ENCODE measurements around the gene ARPIN.
"Not testable (repeated sequence)": the region's sequence is repeated elsewhere in the genome, so short reads cannot be mapped to it uniquely, and the experiment has no call there.

Gene ARPIN

DNA sequence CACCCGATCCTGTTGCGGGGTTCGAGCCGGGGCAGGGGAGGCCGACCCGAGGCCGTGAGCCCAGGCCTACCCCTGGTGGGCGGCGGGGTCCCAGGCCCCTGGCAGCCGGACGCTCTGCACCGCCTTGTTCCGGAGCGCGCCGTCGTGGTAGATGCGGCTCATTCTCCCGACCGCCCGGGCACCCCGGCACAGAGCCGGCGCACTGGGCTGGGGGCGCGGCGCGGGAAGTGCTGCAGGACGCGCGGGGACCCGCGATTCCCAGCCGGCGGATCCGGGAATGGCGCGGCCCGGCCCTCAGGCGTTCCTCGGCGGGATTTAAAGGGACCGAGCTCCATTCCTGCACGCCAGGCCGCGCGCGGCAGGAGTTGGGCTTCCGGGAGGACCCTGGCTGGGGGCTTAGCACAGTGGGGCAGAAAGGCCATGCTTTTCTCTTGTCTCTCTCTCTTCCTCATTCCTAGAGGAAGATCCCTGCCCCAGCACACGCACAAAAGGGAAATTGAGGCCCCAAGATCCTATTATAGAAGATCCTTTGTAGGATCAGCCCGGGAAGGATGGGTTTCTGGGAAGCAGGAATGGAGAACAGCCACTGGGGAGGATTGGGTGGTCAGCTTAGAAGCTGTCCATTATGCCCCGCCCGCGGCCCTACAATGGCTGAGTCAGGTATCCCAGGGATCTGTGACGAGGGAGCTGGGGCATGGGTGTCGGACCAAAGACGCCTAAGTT is at the start of gene ARPIN:
Gene ARPIN (minus strand): TSS at position 279 of the 723 bp plus-strand sequence. CDS start 117 bp downstream, at position 162.
- DNase-seq: peak; percentile 46

- no peak for DNase-seq
Measured at GRCh38 chr15:89958107-89958805, 45.5 kb upstream of the ARPIN start.

DNA sequence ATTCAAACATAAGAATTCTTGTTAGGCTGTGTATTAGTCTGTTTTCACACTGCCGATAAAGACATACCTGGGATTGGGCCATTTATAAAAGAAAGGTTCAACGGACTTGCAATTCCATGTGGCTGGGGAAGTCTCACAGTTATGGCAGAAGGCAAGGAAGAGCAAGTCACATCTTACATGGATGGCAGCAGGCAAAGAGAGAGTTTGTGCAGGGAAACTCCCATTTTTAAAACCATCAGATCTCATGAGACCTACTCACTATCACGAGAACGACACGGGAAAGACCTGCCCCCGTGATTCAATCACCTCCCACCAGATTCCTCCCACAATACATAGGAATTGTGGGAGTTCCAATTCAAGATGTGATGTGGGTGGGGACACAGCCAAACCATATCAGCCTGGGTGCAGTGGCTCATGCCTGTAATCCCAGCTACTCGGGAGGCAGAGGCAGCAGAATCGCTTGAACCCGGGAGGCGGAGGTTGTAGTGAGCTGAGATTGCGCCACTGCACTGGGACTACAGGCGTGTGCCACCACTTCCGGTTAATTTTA is 42.8 kb upstream of the ARPIN start:
- DNase-seq: not testable (repeated sequence)

GRCh38 chr15:89954541-89954940 is 41.8 kb upstream of the ARPIN start:
- no peak for DNase-seq

- no peak for DNase-seq
Measured at GRCh38 chr15:89948796-89949195, 36.0 kb upstream of the ARPIN start.

DNA sequence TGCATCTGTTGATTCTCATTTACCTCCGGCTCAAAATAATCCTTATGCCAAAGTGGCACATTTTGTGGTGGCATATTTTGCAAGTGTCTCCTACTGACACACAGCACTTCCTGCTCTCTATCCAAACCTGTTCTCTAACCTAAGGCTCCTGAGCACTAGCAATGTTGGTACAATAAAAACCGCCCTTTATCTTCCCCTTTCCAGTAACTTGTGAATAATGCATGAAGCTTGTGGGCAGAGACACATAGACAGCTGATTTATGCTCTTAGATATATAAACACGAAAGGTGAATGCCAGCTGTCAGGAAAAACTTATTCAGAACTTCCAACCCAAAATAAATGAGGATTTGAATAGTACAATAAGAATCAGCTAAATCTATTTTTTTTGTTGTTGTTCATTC is 34.6 kb upstream of the ARPIN start:
- no peak for DNase-seq

GRCh38 chr15:89946681-89947299 is 34.0 kb upstream of the ARPIN start:
- no peak for DNase-seq

- DNase-seq: not testable (repeated sequence)
Measured at GRCh38 chr15:89943721-89944120, 31.0 kb upstream of the ARPIN start.

GRCh38 chr15:89939910-89940309 is 27.2 kb upstream of the ARPIN start:
- DNase-seq: no peak

DNA sequence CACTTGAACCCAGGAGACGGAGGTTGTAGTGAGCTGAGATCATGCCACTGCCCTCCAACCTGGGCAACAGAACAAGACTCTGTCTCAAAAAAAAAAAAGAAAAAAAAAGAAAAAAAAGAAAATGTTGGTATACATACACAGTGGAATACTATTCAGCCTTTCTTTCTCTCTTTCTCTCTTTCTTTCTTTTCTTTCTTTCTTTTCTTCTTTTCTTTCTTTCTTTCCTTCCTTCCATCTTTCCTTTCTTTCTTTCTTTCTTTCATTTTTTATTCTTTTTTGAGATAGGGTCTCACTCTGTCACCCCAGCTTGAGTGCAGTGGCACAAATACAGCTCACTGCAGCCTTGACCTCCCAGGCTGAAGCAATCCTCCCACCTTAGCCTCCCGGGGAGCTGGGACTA is 26.6 kb upstream of the ARPIN start:
- DNase-seq: not testable (repeated sequence)

DNA sequence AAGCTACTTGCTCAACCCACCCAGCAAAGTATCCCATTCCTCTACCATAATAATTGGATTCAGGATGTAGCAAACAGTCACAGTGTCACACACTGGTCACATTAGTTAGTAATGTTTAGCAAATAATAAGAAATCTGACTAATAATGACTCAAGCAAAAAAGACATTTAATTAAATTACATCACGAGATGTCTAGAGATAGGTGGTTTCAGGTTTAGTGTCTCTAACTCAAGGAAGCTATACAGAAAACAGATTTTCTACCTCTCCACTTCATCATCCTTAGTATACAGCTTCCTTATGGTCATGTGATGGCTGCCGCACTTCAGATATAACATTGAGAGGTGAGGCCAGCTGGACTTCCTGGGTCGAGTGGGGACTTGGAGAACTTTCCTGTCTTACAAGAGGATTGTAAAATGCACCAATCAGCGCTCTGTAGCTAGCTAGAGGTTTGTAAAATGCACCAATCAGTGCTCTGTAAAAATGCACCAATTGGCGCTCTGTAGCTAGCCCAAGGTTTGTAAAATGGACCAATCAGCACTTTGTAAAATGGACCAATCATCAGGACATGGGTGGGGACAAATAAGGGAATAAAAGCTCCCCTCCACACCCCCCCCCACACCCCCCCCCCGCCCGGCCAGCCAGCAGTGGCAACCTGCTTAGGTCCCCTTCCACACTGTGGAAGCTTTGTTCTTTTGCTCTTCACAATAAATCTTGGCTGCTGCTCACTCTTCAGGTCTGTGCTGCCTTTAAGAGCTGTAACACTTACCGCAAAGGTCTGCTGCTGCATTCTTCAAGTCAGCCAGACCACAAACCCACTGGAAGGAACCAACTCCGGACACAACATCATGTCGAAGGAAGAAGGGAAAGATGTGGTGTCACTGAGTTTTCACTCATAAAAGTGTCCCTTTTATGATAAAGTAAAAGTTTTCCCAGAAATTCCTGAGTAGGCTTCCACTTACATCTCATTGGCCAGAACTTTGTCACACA is 24.9 kb upstream of the ARPIN start:
- no peak for DNase-seq

DNA sequence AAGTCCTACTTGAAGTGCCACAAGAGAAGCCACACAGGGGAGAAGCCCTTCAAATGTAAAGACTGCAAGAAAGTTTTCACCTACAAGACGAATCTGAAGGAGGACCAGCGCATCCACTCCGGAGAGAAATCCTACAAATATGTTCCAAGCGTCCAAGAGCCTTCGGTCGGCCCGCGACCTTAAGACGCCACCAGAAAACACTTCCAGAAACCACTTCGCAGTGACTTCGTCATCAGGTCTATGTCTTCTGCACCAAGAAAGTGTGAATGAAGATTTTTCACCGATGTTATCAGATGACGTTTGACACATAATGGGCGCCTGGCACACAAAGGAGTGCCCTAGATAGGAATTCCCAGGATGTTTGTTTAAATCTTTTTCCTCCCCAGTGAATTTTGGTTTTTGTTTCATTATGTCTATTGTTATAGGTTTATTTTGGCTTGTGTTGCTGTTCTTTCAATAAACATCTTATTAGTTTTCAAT is 24.1 kb upstream of the ARPIN start:
- no peak for DNase-seq

DNA sequence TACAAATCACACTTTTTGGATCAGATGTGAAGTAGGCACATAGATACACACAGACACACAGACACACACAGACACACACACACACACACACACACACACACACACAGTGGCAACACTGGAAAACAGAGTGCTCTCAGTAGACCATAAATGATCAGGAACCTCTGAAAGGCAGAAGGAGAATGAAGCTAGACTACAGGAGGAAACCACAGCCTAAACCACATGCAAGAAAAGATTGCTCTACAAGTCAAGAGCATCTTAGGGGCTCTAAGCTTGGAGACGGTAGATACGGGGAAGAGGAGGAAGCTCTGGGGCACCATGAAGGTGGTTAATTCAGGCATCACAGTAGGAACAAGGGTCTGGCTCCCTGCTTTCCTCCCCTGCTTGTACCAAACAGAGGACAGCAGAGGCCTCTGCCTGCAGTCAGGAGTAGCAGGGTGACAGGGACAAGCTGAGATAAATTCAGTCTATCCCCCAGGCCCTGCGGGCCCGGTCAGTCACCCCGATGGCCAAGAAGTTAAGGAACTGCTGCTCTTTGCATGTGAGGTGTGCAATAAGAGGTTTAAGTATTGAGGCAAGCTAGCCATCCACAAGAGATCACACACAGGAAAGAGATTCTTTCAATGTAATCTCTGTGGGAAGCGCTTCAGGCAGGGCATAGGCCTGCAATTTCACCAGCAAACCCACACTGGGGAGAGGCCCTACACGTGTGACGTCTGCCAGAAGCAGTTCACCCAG is 23.5 kb upstream of the ARPIN start:
- no peak for DNase-seq

- no peak for DNase-seq
Measured at GRCh38 chr15:89932880-89933279, 20.1 kb upstream of the ARPIN start.

DNA sequence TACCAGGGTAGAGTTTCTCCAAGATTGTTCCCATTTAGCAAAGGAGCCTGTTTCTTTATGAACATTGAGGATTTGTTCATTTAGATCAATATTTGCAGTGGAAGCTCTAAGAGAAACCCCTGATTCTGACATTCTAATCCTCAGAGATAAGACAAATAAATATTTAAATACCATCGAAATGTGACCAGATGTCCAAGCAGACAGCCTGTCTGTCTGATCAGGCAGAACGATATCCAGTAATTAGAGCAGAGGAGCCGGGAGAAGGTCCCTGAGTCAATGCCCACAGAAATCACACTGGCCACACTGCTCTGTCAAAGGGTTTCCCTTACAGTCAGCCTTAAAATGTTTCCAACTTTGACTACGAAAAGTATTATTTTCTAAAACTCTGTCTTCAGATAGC is 15.7 kb upstream of the ARPIN start:
- DNase-seq: no peak

DNA sequence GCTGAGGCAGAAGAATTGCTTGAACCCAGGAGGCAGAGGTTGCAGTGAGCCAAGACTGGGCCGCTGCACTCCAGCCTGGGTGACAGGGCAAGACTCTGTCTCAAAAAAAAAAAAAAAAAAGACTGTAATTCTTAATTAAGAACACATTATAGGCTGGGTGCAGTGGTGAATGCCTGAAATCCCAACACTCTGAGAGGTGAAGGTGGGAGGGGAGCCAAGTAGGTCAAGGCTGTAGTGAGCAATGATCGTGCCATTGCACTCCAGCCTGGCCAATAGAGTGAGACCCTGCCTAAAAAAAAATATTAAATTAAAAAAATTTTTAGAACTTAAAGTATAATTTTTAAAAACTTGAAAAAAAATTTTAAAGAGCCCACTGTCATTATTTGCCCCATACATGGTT is 13.4 kb upstream of the ARPIN start:
- no peak for DNase-seq

- DNase-seq: no peak
Measured at GRCh38 chr15:89917442-89918101, 4.8 kb upstream of the ARPIN start.

GRCh38 chr15:89916660-89917059 is 3.9 kb upstream of the ARPIN start:
- no peak for DNase-seq

DNA sequence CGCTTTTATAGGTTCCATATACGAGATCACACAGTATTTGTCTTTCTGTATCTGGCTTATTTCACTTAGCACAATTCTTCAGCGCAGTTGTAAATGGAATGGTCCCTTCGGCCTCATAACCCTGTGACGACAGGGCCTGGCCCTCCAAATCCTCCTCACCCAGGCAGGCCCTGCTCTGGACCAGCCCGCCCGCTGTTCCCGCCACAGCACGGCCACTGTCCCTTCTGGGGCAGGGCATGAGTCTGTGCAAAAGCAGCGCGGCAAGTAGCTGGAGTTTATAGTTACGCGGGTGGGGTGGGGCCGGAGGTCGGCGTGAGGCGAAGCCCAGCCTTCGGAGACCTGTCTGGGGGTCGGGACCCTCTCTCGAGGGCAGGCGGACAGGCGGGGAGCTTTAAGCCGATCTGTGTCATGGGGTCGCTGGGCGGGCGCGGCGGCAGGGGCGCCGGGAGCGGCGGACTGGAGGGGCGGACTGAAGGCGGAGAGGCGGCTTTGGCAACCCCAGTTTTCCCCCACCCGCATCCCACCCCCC is 543 bp downstream of the ARPIN start:
- no peak for DNase-seq

GRCh38 chr15:89910891-89911626 is 1.7 kb downstream of the ARPIN start:
- no peak for DNase-seq

Measured in HCEC 1CT (cell line).